Measurements from ENCODE around the gene POLD1.

POLD1 gene

GRCh38 chr19:50416034-50416977 lies 32.2 kb downstream of the POLD1 start:
- TF ChIP-seq POLR2AphosphoS5 (IDR thresholded peaks at IDR 0.05; ENCODE audit: low read depth, low read length): no peak
- no peak for TF ChIP-seq POLR2A (IDR thresholded peaks at IDR 0.05; ENCODE audit: low read depth, low read length)
- no peak for TF ChIP-seq TAF1 (IDR thresholded peaks at IDR 0.05; ENCODE audit: borderline replicate concordance, low read depth, low read length)
- DNase-seq (ENCODE audit: insufficient read length): no peak
- FAIRE-seq: no peak

DNA sequence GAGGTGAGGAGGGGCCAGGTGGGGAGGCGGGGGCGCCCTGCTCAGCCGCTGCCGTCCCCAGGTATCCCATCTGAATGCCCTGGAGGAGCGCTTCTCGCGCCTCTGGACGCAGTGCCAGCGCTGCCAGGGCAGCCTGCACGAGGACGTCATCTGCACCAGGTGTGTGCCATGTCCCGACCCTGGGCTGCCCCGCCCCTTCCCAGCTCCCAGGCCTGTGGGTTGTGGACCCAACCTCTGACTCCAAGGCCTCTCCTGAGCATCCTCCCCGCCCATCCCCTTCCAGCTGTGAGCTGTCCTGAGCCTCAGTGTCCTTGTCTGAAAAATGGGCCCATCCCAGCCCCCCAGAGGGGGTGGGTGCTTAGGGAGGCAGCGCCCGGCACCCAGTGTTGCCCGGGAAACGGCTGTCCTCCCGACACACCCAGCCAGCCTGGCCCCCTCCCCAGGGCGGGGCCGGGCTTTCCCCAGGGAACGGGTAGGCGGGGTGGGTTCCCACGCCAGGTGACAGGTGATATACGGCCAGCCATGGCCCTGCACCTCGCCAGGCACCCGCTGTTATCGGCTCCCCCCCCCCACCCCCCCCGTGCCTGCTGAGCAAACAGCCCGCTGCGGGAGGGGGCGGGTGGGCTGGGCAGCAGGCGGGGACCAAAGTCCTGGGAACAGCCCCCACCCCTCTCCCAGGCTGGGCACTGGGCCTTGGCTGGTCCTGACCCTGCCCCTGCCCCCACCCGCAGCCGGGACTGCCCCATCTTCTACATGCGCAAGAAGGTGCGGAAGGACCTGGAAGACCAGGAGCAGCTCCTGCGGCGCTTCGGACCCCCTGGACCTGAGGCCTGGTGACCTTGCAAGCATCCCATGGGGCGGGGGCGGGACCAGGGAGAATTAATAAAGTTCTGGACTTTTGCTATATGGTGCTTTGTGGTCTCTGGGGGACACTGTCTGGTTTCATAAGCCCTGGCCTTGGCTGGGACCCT lies 33.2 kb downstream of the POLD1 start:
- no peak for DNase-seq (ENCODE audit: insufficient read length)
- no peak for TF ChIP-seq TAF1 (IDR thresholded peaks at IDR 0.05; ENCODE audit: borderline replicate concordance, low read depth, low read length)
- peak; percentile 14 for FAIRE-seq

- no peak for DNase-seq (ENCODE audit: insufficient read length)
- FAIRE-seq: peak; percentile 70
- TF ChIP-seq POLR2AphosphoS5 (IDR thresholded peaks at IDR 0.05; ENCODE audit: low read depth, low read length) (no peak), POLR2A (IDR thresholded peaks at IDR 0.05; ENCODE audit: low read depth, low read length) (peak; percentile 89), TAF1 (IDR thresholded peaks at IDR 0.05; ENCODE audit: borderline replicate concordance, low read depth, low read length) (peak; percentile 54; the same call in 1 of the 2 replicates)
Measured at GRCh38 chr19:50418176-50419021, 34.3 kb downstream of the POLD1 start, which contains the start of gene SPIB. TSS of gene SPIB (plus strand) at chr19:50418938. CDS start at chr19:50418963, 25 bp downstream.

- DNase-seq (ENCODE audit: insufficient read length) (no peak), FAIRE-seq (no peak)
- TF ChIP-seq TAF1 (IDR thresholded peaks at IDR 0.05; ENCODE audit: borderline replicate concordance, low read depth, low read length): no peak
- TF ChIP-seq POLR2AphosphoS5 (IDR thresholded peaks at IDR 0.05; ENCODE audit: low read depth, low read length): no peak
- TF ChIP-seq POLR2A (IDR thresholded peaks at IDR 0.05; ENCODE audit: low read depth, low read length): no peak
Measured at GRCh38 chr19:50419022-50419579, 35.0 kb downstream of the POLD1 start.

DNA sequence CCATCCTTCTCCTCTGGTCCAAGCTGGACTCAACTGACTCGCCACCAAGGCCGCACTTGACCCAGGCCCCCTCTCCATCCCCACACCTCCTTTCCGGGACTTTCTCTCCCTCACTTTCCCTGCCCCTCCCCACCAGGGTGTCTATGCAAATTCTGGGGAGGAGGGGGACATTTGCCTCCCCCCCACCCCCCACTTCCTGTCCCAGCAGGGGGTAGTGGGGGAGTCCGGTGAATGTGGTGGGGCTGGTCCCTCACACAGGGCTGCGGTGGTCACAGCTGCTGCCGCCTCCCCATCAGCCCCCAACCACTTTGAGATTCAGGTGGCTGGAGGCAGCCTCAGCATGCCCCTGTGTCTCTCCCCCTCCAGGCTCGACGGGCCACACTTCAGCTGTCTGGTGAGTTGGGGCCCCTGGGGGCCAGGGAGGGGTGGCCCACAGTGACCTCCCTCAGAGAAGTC lies 35.5 kb downstream of the POLD1 start:
- DNase-seq (ENCODE audit: insufficient read length) (no peak), FAIRE-seq (peak; percentile 95)
- TF ChIP-seq POLR2AphosphoS5 (IDR thresholded peaks at IDR 0.05; ENCODE audit: low read depth, low read length) (no peak), TAF1 (IDR thresholded peaks at IDR 0.05; ENCODE audit: borderline replicate concordance, low read depth, low read length) (no peak), POLR2A (IDR thresholded peaks at IDR 0.05; ENCODE audit: low read depth, low read length) (peak; percentile 38; the same call in 1 of the 2 replicates)

DNA sequence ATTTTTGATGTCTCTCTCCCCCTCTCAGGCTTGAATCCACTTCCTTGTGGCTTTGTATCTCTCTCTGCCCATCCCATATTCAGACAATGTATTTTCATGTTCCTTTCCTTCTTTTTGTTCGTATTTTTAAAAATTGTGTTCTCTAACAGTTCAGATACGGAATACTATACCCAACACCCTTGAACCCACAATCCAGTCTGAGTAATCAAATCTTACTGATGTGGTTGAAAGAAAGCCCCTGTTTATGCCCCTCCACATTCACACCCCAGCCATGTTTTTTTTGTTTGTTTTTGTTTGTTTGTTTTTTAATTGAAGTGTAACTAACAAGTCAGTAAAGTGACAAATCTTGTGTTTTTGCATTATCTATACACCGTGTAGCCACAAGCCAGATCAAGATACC lies 36.0 kb downstream of the POLD1 start:
- no peak for DNase-seq (ENCODE audit: insufficient read length)
- TF ChIP-seq POLR2A (IDR thresholded peaks at IDR 0.05; ENCODE audit: low read depth, low read length) (no peak), TAF1 (IDR thresholded peaks at IDR 0.05; ENCODE audit: borderline replicate concordance, low read depth, low read length) (no peak), POLR2AphosphoS5 (IDR thresholded peaks at IDR 0.05; ENCODE audit: low read depth, low read length) (no peak)
- FAIRE-seq: peak; percentile 40

- FAIRE-seq (peak; percentile 21), DNase-seq (ENCODE audit: insufficient read length) (no peak)
- no peak for TF ChIP-seq POLR2A (IDR thresholded peaks at IDR 0.05; ENCODE audit: low read depth, low read length)
- no peak for TF ChIP-seq POLR2AphosphoS5 (IDR thresholded peaks at IDR 0.05; ENCODE audit: low read depth, low read length)
- TF ChIP-seq TAF1 (IDR thresholded peaks at IDR 0.05; ENCODE audit: borderline replicate concordance, low read depth, low read length): no peak
Measured at GRCh38 chr19:50420808-50421207, 36.7 kb downstream of the POLD1 start.

GRCh38 chr19:50422397-50423278 lies 38.5 kb downstream of the POLD1 start:
- DNase-seq (ENCODE audit: insufficient read length): no peak
- TF ChIP-seq POLR2AphosphoS5 (IDR thresholded peaks at IDR 0.05; ENCODE audit: low read depth, low read length) (no peak), POLR2A (IDR thresholded peaks at IDR 0.05; ENCODE audit: low read depth, low read length) (no peak), TAF1 (IDR thresholded peaks at IDR 0.05; ENCODE audit: borderline replicate concordance, low read depth, low read length) (no peak)
- FAIRE-seq: no peak

- DNase-seq (ENCODE audit: insufficient read length): no peak
- no peak for FAIRE-seq
- TF ChIP-seq POLR2A (IDR thresholded peaks at IDR 0.05; ENCODE audit: low read depth, low read length): no peak
- TF ChIP-seq POLR2AphosphoS5 (IDR thresholded peaks at IDR 0.05; ENCODE audit: low read depth, low read length): no peak
- no peak for TF ChIP-seq TAF1 (IDR thresholded peaks at IDR 0.05; ENCODE audit: borderline replicate concordance, low read depth, low read length)
Measured at GRCh38 chr19:50423279-50424113, 39.3 kb downstream of the POLD1 start.

Measured in GM12892 (cell line).